Thyroid gland (tissue), 4 donors: ENCODE measurements around the gene LRFN5. TPM values are rescaled to one million over a fixed set of nuclear protein-coding genes. Genes with fewer than 3 reads are reported as not detected.
A peak's percentile ranks its signal among the peaks of the same experiment; 100 is the strongest.

ENCODE experiments used
- DNase-seq, 2 donors: peaks; one replicate each; pipeline ENCODE4 v3.0.0-alpha.2; 2019
- H3K27ac ChIP-seq, 3 donors: fragments of 200-600 bp; sonication (generic); 1 replicate in 2 of 3; 2 replicates in 1 of 3; pipeline ENCODE4 v1.5.1; 2016 to 2019; ENCODE audit warnings: mild to moderate bottlenecking in 1 of 3, moderate library complexity in 1 of 3
- H3K27me3 ChIP-seq: fragments of 200-600 bp; sonication (generic); one replicate; pipeline ENCODE4 v1.5.1; 2019
- H3K36me3 ChIP-seq, 2 donors: fragments of 200-600 bp; sonication (generic); one replicate each; pipeline ENCODE4 v1.5.1; 2016 to 2019
- H3K4me1 ChIP-seq, 2 donors: fragments of 200-600 bp; sonication (generic); one replicate each; pipeline ENCODE4 v1.5.1; 2017 to 2019
- H3K4me3 ChIP-seq, 3 donors: fragments of 200-600 bp; sonication (generic); replicated peaks in 1 of 3; 1 replicate in 2 of 3; 2 replicates in 1 of 3; pipeline ENCODE4 v1.5.1; 2016; ENCODE audit warnings: mild to moderate bottlenecking in 1 of 3
- H3K9me3 ChIP-seq: fragments of 200-600 bp; sonication (generic); one replicate; pipeline ENCODE4 v1.5.1; 2017
- POLR2A ChIP-seq, 2 donors: fragments of 450-650 bp; IDR thresholded peaks; one replicate each; pipeline ENCODE4 v1.6.1; 2017; ENCODE audit warnings: antibody characterized with exemption in 2 of 2, mild to moderate bottlenecking in 2 of 2, moderate library complexity in 1 of 2
- WGBS, 2 donors: methylation state at CpG; one replicate each; pipeline ENCODE4 v1.1.5; 2017; 5-methylcytosine and 5-hydroxymethylcytosine counted together
- intact Hi-C: fragments of 100-400 bp; cut with DNase I; formaldehyde crosslinking; loops from one replicate; pipeline ENCODE4 v1.15.1; 2023
- total RNA-seq, 4 donors: library from RNA; depleted of rRNA; stranded (reverse); fragments of >200 nt; gene quantifications; one replicate each; pipeline ENCODE4 v1.2.3, GENCODE V29; 2016
- TF ChIP-seq, protein P1 (sequence below), 6 experiments: fragments of 200-600 bp in 3 of 6; fragments of 450-650 bp in 3 of 6; sonication (generic) in 3 of 6; IDR thresholded peaks; one replicate each; pipeline ENCODE4 v1.5.1; 2016 to 2019; ENCODE audit warnings: antibody characterized with exemption in 6 of 6, mild to moderate bottlenecking in 2 of 6, inconsistent platforms in 1 of 6, moderate library complexity in 1 of 6

LRFN5 gene
- total RNA-seq, 4 donors from 2014 or later = 1.5 to 5.3 (median 3.2) TPM

DNA sequence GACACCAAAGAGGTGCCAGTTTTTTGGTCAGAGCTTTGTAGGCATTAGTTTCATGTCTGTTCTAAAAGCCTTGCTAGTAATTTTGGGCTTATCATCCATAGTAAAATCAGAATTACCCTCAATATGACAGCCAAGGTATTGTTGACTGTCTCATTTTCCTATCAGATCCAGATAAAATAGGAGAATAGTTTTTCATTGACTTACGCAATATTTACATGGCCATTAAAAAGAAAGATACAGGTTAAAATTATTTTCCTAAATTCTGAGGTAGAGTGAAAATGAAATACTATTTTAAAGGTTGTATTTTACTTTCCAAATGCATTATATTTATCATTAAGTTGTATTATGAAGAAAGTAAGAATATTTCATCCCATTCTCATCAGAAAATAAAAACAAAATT, 203.7 kb downstream of the LRFN5 start:
- TF ChIP-seq, protein P1, sequence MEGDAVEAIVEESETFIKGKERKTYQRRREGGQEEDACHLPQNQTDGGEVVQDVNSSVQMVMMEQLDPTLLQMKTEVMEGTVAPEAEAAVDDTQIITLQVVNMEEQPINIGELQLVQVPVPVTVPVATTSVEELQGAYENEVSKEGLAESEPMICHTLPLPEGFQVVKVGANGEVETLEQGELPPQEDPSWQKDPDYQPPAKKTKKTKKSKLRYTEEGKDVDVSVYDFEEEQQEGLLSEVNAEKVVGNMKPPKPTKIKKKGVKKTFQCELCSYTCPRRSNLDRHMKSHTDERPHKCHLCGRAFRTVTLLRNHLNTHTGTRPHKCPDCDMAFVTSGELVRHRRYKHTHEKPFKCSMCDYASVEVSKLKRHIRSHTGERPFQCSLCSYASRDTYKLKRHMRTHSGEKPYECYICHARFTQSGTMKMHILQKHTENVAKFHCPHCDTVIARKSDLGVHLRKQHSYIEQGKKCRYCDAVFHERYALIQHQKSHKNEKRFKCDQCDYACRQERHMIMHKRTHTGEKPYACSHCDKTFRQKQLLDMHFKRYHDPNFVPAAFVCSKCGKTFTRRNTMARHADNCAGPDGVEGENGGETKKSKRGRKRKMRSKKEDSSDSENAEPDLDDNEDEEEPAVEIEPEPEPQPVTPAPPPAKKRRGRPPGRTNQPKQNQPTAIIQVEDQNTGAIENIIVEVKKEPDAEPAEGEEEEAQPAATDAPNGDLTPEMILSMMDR (IDR thresholded peaks at IDR 0.05) = no peak
- TF ChIP-seq POLR2A (IDR thresholded peaks at IDR 0.05) = no peak
- Histone ChIP-seq H3K9me3 (no peaks in the 10 kb centered on the region), H3K27me3 (no peaks in the 10 kb centered on the region), H3K4me1 (no peaks in the 10 kb centered on the region), H3K36me3 (no peaks in the 10 kb centered on the region), H3K4me3 (no peak overlapping the region), H3K27ac (no peak overlapping the region)
- WGBS, 2 donors = 97 to 98% methylated on average over 1 of the region's 1 CpG
- intact Hi-C loops = no loop called here
- DNase-seq = no peak

DNA sequence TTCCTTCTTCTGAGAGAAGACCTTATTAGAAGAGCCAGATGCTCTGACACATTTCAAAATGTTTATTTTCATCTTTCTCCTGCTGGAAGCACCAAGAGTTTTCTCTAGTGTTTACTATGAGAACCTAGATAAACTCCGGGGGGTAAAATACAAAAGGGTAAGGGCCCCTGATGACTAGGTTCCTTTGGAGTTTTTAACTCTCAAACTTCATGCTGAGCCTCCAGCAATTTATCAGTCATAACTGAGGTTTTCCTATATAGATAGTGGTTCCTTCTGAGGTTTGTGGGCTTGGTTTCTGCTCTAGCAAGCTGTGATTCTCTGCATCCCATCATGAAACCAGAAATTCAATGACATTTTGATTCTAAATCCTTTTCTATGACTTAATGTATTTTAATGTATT, 210.9 kb downstream of the LRFN5 start:
- Histone ChIP-seq H3K4me3 (no peak overlapping the region), H3K36me3 (no peaks in the 10 kb centered on the region), H3K4me1 (no peaks in the 10 kb centered on the region), H3K9me3 (no peaks in the 10 kb centered on the region), H3K27ac (no peak overlapping the region), H3K27me3 (no peaks in the 10 kb centered on the region)
- 79 to 91% methylated on average over 1 of the region's 1 CpG for WGBS, 2 donors
- DNase-seq = no peak
- intact Hi-C loops = no loop called here
- no peak for TF ChIP-seq POLR2A (IDR thresholded peaks at IDR 0.05)
- TF ChIP-seq, protein P1 (IDR thresholded peaks at IDR 0.05) = no peak

DNA sequence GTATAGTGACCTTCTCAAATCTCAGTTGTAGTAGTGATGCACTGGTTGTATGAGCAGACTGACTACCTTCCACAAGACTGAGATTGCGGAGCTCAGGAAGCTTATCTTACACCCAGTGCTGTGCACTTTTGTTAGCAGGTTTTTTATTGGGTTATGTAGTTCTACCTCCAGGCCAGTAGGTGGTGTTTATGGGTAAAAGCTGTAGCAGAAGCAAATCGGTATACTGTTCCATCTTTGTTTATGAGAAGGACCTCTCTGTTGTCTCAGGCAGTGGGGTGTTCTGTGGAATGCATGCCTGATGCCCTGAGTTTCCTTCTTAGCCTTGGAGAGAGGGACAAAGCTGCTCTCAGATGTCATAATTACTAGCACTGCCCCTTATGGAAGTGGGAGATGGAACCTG, 217.8 kb downstream of the LRFN5 start:
- Histone ChIP-seq H3K36me3 (no peaks in the 10 kb centered on the region), H3K27ac (no peak overlapping the region), H3K27me3 (no peaks in the 10 kb centered on the region), H3K4me3 (no peak overlapping the region), H3K4me1 (no peaks in the 10 kb centered on the region), H3K9me3 (no peaks in the 10 kb centered on the region)
- 98 to 100% methylated on average over 2 of the region's 2 CpGs for WGBS, 2 donors
- DNase-seq = no peak
- intact Hi-C loops = no loop called here
- TF ChIP-seq, protein P1 (IDR thresholded peaks at IDR 0.05) = no peak
- no peak for TF ChIP-seq POLR2A (IDR thresholded peaks at IDR 0.05)

DNA sequence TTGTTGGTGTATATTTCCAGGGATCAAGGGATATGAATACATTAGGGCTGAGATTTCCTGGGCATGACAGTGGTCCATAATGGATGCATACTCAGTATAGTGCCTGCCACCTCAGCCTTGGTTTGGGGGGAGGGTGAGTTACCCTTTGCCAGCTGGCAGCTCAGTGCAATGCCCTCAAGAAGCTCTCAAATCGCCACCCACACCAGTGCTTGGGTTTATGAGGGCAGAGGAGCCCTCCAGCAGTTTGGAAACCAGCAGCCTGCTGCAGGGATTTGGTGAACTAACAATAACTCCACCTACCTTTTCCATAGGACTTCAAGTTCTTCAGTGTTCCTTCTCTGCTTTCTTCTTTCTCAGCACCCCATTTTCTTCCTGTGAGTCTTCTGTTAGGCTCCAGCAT, 218.9 kb downstream of the LRFN5 start:
- no peak overlapping the region for H3K27ac ChIP-seq
- intact Hi-C loops = no loop called here
- H3K4me1 ChIP-seq = no peaks in the 10 kb centered on the region
- H3K27me3 ChIP-seq = no peaks in the 10 kb centered on the region
- TF ChIP-seq, protein P1 (IDR thresholded peaks at IDR 0.05) = no peak
- no peak for TF ChIP-seq POLR2A (IDR thresholded peaks at IDR 0.05)
- 45 to 71% methylated on average over 1 of the region's 1 CpG for WGBS, 2 donors
- peak in 1 of 2 donors; percentile 11 for DNase-seq
- no peaks in the 10 kb centered on the region for H3K36me3 ChIP-seq
- no peaks in the 10 kb centered on the region for H3K9me3 ChIP-seq
- H3K4me3 ChIP-seq = no peak overlapping the region

DNA sequence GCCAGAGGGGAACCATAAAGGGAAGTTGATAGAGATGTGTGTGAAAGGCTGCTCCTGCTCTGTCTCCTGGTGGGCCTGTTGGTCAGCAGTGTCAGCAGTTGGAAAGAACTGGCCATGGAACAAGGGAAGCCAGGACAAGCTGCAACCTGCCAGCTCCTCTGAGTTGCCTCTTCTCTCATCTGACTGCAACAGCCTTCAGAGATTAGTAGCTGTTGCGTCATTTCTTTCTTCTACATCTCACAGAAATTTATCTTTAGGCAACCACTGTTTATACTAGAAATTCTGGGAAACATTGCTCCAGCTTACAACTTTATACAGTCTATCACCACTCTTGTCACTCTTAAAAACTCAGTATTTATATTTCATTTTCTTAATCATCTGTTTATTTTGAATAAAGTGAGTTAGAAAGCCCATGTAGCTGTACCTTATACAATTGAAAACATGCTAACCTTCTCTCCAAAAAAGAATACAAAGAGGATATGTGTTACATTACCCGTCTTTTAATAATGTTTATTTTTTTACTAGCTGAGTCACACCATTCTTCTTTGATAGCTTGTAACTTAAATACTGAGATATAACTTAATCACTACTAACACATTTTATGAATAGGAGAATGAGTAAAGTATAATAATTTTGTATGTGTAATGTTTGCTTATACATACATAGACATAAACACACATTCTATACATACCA, 224.2 kb downstream of the LRFN5 start:
- H3K4me3 ChIP-seq = no peak overlapping the region
- no peak overlapping the region for H3K27ac ChIP-seq
- TF ChIP-seq POLR2A (IDR thresholded peaks at IDR 0.05) = no peak
- TF ChIP-seq, protein P1 (IDR thresholded peaks at IDR 0.05) = no peak
- H3K36me3 ChIP-seq = no peaks in the 10 kb centered on the region
- no peaks in the 10 kb centered on the region for H3K27me3 ChIP-seq
- DNase-seq = no peak
- intact Hi-C loops = no loop called here
- WGBS, 2 donors = 74 to 82% methylated on average over 2 of the region's 2 CpGs
- no peaks in the 10 kb centered on the region for H3K9me3 ChIP-seq
- no peaks in the 10 kb centered on the region for H3K4me1 ChIP-seq
